WTC11 (cell line): Measurements from ENCODE around the gene LYPD6.

ENCODE experiments used
- FOXK1 ChIP-seq: sonication (generic); formaldehyde crosslinking; IDR thresholded peaks from 2 replicates; pipeline ENCODE4 v1.8.0; 2022; ENCODE audit warnings: mild to moderate bottlenecking, moderate library complexity, missing genetic modification reagents
- MXD4 ChIP-seq: fragments of 250-450 bp; sonication (Bioruptor Pico); IDR thresholded peaks from 2 replicates; pipeline ENCODE4 v1.8.0; 2021; ENCODE audit warnings: mild to moderate bottlenecking, moderate library complexity, borderline replicate concordance
- NFYB ChIP-seq: sonication (generic); formaldehyde crosslinking; conservative IDR thresholded peaks from 2 replicates; pipeline ENCODE4 v1.8.0; 2022; ENCODE audit warnings: low read depth, missing genetic modification reagents
- RELA ChIP-seq: sonication (generic); formaldehyde crosslinking; IDR thresholded peaks from 2 replicates; pipeline ENCODE4 v1.8.1; 2022; ENCODE audit warnings: missing genetic modification reagents, mild to moderate bottlenecking, borderline replicate concordance
- ZNF232 ChIP-seq: sonication (generic); formaldehyde crosslinking; IDR thresholded peaks from 2 replicates; pipeline ENCODE4 v1.8.0; 2022; ENCODE audit warnings: mild to moderate bottlenecking, missing genetic modification reagents
- TF ChIP-seq, protein P1 (sequence below): fragments of 200-600 bp; IDR thresholded peaks from 2 replicates; pipeline ENCODE4 v1.8.0; 2022; ENCODE audit warnings: antibody characterized with exemption
- TF ChIP-seq, protein P2 (sequence below): sonication (generic); formaldehyde crosslinking; IDR thresholded peaks from 2 replicates; pipeline ENCODE4 v1.8.0; 2022; ENCODE audit warnings: mild to moderate bottlenecking, missing genetic modification reagents
- TF ChIP-seq, protein P3 (sequence below): sonication (generic); formaldehyde crosslinking; IDR thresholded peaks from 2 replicates; pipeline ENCODE4 v1.8.0; 2023; ENCODE audit warnings: missing genetic modification reagents
- TF ChIP-seq, protein P4 (sequence below): sonication (generic); formaldehyde crosslinking; IDR thresholded peaks from 2 replicates; pipeline ENCODE4 v1.8.0; 2022; ENCODE audit warnings: missing genetic modification reagents
- TF ChIP-seq, protein P5 (sequence below): sonication (generic); formaldehyde crosslinking; IDR thresholded peaks from 2 replicates; pipeline ENCODE4 v1.8.1; 2023; ENCODE audit warnings: mild to moderate bottlenecking, missing genetic modification reagents, borderline replicate concordance
- TF ChIP-seq, protein P6 (sequence below): sonication (generic); formaldehyde crosslinking; IDR thresholded peaks from 2 replicates; pipeline ENCODE4 v1.8.1; 2022; ENCODE audit warnings: missing genetic modification reagents, borderline replicate concordance
- TF ChIP-seq, protein P7 (sequence below): sonication (generic); formaldehyde crosslinking; IDR thresholded peaks from 2 replicates; pipeline ENCODE4 v1.8.0; 2023; ENCODE audit warnings: mild to moderate bottlenecking, missing genetic modification reagents
- TF ChIP-seq, protein P8 (sequence below): sonication (generic); formaldehyde crosslinking; IDR thresholded peaks from 2 replicates; pipeline ENCODE4 v1.8.0; 2022; ENCODE audit warnings: mild to moderate bottlenecking, missing genetic modification reagents

DNA sequence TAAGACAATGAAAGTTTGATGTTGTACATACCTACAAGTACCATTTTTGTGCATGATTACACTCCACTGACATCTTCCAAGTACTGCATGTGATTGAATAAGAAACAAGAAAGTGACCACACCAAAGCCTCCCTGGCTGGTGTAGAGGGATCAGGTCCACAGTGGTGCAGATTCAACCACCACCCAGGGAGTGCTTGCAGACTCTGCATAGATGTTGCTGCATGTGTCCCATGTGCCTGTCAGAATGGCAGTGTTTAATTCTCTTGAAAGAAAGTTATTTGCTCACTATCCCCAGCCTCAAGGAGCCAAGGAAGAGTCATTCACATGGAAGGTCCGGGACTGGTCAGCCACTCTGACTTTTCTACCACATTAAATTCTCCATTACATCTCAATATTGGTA, 142.7 kb downstream of the LYPD6 start:
- TF ChIP-seq, protein P1, sequence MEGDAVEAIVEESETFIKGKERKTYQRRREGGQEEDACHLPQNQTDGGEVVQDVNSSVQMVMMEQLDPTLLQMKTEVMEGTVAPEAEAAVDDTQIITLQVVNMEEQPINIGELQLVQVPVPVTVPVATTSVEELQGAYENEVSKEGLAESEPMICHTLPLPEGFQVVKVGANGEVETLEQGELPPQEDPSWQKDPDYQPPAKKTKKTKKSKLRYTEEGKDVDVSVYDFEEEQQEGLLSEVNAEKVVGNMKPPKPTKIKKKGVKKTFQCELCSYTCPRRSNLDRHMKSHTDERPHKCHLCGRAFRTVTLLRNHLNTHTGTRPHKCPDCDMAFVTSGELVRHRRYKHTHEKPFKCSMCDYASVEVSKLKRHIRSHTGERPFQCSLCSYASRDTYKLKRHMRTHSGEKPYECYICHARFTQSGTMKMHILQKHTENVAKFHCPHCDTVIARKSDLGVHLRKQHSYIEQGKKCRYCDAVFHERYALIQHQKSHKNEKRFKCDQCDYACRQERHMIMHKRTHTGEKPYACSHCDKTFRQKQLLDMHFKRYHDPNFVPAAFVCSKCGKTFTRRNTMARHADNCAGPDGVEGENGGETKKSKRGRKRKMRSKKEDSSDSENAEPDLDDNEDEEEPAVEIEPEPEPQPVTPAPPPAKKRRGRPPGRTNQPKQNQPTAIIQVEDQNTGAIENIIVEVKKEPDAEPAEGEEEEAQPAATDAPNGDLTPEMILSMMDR, result no peak
- no peak for TF ChIP-seq ZNF232 (CRISPR knock-in tag)
- TF ChIP-seq, protein P2, sequence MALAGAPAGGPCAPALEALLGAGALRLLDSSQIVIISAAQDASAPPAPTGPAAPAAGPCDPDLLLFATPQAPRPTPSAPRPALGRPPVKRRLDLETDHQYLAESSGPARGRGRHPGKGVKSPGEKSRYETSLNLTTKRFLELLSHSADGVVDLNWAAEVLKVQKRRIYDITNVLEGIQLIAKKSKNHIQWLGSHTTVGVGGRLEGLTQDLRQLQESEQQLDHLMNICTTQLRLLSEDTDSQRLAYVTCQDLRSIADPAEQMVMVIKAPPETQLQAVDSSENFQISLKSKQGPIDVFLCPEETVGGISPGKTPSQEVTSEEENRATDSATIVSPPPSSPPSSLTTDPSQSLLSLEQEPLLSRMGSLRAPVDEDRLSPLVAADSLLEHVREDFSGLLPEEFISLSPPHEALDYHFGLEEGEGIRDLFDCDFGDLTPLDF (CRISPR knock-in tag), result no peak
- no peak for TF ChIP-seq RELA (CRISPR knock-in tag)
- TF ChIP-seq, protein P3, sequence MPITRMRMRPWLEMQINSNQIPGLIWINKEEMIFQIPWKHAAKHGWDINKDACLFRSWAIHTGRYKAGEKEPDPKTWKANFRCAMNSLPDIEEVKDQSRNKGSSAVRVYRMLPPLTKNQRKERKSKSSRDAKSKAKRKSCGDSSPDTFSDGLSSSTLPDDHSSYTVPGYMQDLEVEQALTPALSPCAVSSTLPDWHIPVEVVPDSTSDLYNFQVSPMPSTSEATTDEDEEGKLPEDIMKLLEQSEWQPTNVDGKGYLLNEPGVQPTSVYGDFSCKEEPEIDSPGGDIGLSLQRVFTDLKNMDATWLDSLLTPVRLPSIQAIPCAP (CRISPR knock-in tag), result no peak
- TF ChIP-seq, protein P4, sequence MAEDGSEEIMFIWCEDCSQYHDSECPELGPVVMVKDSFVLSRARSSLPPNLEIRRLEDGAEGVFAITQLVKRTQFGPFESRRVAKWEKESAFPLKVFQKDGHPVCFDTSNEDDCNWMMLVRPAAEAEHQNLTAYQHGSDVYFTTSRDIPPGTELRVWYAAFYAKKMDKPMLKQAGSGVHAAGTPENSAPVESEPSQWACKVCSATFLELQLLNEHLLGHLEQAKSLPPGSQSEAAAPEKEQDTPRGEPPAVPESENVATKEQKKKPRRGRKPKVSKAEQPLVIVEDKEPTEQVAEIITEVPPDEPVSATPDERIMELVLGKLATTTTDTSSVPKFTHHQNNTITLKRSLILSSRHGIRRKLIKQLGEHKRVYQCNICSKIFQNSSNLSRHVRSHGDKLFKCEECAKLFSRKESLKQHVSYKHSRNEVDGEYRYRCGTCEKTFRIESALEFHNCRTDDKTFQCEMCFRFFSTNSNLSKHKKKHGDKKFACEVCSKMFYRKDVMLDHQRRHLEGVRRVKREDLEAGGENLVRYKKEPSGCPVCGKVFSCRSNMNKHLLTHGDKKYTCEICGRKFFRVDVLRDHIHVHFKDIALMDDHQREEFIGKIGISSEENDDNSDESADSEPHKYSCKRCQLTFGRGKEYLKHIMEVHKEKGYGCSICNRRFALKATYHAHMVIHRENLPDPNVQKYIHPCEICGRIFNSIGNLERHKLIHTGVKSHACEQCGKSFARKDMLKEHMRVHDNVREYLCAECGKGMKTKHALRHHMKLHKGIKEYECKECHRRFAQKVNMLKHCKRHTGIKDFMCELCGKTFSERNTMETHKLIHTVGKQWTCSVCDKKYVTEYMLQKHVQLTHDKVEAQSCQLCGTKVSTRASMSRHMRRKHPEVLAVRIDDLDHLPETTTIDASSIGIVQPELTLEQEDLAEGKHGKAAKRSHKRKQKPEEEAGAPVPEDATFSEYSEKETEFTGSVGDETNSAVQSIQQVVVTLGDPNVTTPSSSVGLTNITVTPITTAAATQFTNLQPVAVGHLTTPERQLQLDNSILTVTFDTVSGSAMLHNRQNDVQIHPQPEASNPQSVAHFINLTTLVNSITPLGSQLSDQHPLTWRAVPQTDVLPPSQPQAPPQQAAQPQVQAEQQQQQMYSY (CRISPR knock-in tag), result no peak
- TF ChIP-seq, protein P5, sequence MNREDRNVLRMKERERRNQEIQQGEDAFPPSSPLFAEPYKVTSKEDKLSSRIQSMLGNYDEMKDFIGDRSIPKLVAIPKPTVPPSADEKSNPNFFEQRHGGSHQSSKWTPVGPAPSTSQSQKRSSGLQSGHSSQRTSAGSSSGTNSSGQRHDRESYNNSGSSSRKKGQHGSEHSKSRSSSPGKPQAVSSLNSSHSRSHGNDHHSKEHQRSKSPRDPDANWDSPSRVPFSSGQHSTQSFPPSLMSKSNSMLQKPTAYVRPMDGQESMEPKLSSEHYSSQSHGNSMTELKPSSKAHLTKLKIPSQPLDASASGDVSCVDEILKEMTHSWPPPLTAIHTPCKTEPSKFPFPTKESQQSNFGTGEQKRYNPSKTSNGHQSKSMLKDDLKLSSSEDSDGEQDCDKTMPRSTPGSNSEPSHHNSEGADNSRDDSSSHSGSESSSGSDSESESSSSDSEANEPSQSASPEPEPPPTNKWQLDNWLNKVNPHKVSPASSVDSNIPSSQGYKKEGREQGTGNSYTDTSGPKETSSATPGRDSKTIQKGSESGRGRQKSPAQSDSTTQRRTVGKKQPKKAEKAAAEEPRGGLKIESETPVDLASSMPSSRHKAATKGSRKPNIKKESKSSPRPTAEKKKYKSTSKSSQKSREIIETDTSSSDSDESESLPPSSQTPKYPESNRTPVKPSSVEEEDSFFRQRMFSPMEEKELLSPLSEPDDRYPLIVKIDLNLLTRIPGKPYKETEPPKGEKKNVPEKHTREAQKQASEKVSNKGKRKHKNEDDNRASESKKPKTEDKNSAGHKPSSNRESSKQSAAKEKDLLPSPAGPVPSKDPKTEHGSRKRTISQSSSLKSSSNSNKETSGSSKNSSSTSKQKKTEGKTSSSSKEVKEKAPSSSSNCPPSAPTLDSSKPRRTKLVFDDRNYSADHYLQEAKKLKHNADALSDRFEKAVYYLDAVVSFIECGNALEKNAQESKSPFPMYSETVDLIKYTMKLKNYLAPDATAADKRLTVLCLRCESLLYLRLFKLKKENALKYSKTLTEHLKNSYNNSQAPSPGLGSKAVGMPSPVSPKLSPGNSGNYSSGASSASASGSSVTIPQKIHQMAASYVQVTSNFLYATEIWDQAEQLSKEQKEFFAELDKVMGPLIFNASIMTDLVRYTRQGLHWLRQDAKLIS, result no peak
- TF ChIP-seq, protein P6, sequence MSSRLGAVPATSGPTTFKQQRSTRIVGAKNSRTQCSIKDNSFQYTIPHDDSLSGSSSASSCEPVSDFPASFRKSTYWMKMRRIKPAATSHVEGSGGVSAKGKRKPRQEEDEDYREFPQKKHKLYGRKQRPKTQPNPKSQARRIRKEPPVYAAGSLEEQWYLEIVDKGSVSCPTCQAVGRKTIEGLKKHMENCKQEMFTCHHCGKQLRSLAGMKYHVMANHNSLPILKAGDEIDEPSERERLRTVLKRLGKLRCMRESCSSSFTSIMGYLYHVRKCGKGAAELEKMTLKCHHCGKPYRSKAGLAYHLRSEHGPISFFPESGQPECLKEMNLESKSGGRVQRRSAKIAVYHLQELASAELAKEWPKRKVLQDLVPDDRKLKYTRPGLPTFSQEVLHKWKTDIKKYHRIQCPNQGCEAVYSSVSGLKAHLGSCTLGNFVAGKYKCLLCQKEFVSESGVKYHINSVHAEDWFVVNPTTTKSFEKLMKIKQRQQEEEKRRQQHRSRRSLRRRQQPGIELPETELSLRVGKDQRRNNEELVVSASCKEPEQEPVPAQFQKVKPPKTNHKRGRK (CRISPR knock-in tag), result no peak
- no peak for TF ChIP-seq MXD4 (CRISPR knock-in tag)
- TF ChIP-seq, protein P7, sequence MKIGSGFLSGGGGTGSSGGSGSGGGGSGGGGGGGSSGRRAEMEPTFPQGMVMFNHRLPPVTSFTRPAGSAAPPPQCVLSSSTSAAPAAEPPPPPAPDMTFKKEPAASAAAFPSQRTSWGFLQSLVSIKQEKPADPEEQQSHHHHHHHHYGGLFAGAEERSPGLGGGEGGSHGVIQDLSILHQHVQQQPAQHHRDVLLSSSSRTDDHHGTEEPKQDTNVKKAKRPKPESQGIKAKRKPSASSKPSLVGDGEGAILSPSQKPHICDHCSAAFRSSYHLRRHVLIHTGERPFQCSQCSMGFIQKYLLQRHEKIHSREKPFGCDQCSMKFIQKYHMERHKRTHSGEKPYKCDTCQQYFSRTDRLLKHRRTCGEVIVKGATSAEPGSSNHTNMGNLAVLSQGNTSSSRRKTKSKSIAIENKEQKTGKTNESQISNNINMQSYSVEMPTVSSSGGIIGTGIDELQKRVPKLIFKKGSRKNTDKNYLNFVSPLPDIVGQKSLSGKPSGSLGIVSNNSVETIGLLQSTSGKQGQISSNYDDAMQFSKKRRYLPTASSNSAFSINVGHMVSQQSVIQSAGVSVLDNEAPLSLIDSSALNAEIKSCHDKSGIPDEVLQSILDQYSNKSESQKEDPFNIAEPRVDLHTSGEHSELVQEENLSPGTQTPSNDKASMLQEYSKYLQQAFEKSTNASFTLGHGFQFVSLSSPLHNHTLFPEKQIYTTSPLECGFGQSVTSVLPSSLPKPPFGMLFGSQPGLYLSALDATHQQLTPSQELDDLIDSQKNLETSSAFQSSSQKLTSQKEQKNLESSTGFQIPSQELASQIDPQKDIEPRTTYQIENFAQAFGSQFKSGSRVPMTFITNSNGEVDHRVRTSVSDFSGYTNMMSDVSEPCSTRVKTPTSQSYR, result no peak
- TF ChIP-seq, protein P8, sequence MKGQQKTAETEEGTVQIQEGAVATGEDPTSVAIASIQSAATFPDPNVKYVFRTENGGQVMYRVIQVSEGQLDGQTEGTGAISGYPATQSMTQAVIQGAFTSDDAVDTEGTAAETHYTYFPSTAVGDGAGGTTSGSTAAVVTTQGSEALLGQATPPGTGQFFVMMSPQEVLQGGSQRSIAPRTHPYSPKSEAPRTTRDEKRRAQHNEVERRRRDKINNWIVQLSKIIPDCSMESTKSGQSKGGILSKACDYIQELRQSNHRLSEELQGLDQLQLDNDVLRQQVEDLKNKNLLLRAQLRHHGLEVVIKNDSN (CRISPR knock-in tag), result no peak
- no peak for TF ChIP-seq FOXK1 (CRISPR knock-in tag)
- TF ChIP-seq NFYB (CRISPR knock-in tag), result no peak
